Esophagus squamous epithelium (tissue), 5 donors: ENCODE results near the gene ANKRD65. TPM values are rescaled to one million over a fixed set of nuclear protein-coding genes. Genes with fewer than 3 reads are reported as not detected.
A peak's percentile ranks its signal among the peaks of the same experiment; 100 is the strongest.

ENCODE experiments used
- DNase-seq: peaks from one replicate; lab custom pipeline; 2025; lab: John Stamatoyannopoulos, UW
- H3K27ac ChIP-seq, 4 donors: fragments of 200-600 bp; sonication (generic); one replicate each; pipeline ENCODE4 v1.5.1; 2016 to 2019; ENCODE audit warnings: mild to moderate bottlenecking in 1 of 4
- H3K27me3 ChIP-seq, 4 donors: fragments of 200-600 bp; sonication (generic); 1 replicate in 3 of 4; 2 replicates in 1 of 4; pipeline versions ENCODE4 v1.5.1 to v1.6.0; 2017 to 2021; ENCODE audit warnings: antibody characterized with exemption in 1 of 4
- H3K36me3 ChIP-seq, 3 donors: fragments of 200-600 bp; sonication (generic); one replicate each; pipeline ENCODE4 v1.5.1; 2016 to 2019
- H3K4me1 ChIP-seq, 3 donors: fragments of 200-600 bp; sonication (generic); one replicate each; pipeline ENCODE4 v1.5.1; 2017 to 2019
- H3K4me3 ChIP-seq, 4 donors: fragments of 200-600 bp; sonication (generic); 1 replicate in 3 of 4; 2 replicates in 1 of 4; pipeline ENCODE4 v1.5.1; 2016 to 2019; ENCODE audit warnings: mild to moderate bottlenecking in 2 of 4, moderate library complexity in 1 of 4
- H3K9me3 ChIP-seq, 3 donors: fragments of 200-600 bp; sonication (generic); one replicate each; pipeline ENCODE4 v1.5.1; 2016 to 2019
- POLR2A ChIP-seq, 4 donors: fragments of 450-650 bp; IDR thresholded peaks; one replicate each; pipeline ENCODE4 v1.6.1; 2017; ENCODE audit warnings: antibody characterized with exemption in 4 of 4, mild to moderate bottlenecking in 4 of 4, moderate library complexity in 3 of 4
- WGBS, 2 donors: methylation state at CpG; one replicate each; pipeline ENCODE4 v1.1.5; 2018; 5-methylcytosine and 5-hydroxymethylcytosine counted together
- intact Hi-C: fragments of 100-400 bp; cut with DNase I; formaldehyde crosslinking; loops from one replicate; pipeline ENCODE4 v1.15.0; 2022
- total RNA-seq, 4 donors: library from RNA; depleted of rRNA; stranded (reverse); fragments of >200 nt; gene quantifications; one replicate each; pipeline ENCODE4 v1.1.0, GENCODE V29; 2016
- TF ChIP-seq, protein P1 (sequence below), 6 experiments: fragments of 450-650 bp in 4 of 6; fragments of 200-600 bp in 2 of 6; sonication (generic) in 2 of 6; IDR thresholded peaks; one replicate each; pipeline ENCODE4 v1.5.1; 2016 to 2019; ENCODE audit warnings: antibody characterized with exemption in 6 of 6, mild to moderate bottlenecking in 4 of 6, moderate library complexity in 4 of 6
- donor health status: DM: yes; HTN: yes; CAD: no.

Gene ANKRD65
- total RNA-seq, 4 donors from 2014 or later: 4.7 to 28.3 (median 14.4) TPM

DNA sequence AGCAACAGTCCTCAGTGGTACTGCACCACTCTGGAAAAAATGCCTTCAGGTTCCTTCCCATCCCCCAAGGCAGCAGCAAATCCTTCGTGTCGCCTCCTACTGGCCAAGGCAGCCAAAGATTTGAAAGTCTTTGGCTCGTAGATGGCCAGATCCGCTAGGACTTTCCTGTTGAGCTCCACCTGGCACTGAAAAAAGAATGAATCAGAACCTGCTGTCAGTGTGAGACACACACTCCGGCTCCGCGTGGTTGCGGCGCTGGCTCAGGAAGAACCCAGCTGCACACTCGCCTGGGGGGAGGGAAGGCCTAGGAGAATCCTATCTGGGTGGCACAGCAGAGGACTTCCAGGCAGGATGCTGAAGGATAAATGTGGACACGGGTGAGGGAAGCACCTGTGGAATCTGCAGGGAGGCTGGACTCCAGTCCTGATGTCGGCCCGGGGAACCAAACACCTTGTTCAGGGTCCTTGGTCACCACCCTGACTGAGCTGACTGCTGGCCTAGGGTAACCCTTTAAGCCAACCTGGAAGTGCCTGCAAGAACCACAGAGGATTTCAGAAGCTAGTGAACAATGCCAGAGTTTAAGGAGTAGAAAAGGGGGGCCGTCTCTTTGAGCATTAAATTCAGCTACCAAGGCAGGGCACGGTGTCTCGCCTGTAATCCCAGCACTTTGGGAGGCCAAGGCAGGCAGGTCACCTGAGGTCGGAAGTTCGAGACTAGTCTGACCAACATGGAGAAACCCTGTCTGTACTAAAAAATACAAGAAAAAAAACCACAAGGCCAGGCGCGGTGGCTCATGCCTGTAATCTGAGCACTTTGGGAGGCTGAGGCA, 18.8 kb downstream of the ANKRD65 start:
- H3K27me3 ChIP-seq: no peaks in the 10 kb centered on the region
- peaks cover 5 to 73% (median 27%) of the 10 kb centered on the region in 3 donors for H3K36me3 ChIP-seq
- WGBS, 2 donors: 51 to 56% methylated on average over 13 of the region's 20 CpGs
- DNase-seq: no peak
- TF ChIP-seq POLR2A (IDR thresholded peaks at IDR 0.05): no peak
- TF ChIP-seq, protein P1, sequence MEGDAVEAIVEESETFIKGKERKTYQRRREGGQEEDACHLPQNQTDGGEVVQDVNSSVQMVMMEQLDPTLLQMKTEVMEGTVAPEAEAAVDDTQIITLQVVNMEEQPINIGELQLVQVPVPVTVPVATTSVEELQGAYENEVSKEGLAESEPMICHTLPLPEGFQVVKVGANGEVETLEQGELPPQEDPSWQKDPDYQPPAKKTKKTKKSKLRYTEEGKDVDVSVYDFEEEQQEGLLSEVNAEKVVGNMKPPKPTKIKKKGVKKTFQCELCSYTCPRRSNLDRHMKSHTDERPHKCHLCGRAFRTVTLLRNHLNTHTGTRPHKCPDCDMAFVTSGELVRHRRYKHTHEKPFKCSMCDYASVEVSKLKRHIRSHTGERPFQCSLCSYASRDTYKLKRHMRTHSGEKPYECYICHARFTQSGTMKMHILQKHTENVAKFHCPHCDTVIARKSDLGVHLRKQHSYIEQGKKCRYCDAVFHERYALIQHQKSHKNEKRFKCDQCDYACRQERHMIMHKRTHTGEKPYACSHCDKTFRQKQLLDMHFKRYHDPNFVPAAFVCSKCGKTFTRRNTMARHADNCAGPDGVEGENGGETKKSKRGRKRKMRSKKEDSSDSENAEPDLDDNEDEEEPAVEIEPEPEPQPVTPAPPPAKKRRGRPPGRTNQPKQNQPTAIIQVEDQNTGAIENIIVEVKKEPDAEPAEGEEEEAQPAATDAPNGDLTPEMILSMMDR (IDR thresholded peaks at IDR 0.05): peak; percentile 18 to 75 (median 30)
- H3K9me3 ChIP-seq: no peaks in the 10 kb centered on the region
- H3K4me1 ChIP-seq: peaks cover 34 to 77% (median 35%) of the 10 kb centered on the region in 3 donors
- no peak overlapping the region for H3K4me3 ChIP-seq
- intact Hi-C loops: no loop called here
- H3K27ac ChIP-seq: peak overlapping the region in 2 of 4 donors; percentile 16 to 38

GRCh38 chr1:1401457-1402010, 19.5 kb downstream of the ANKRD65 start:
- TF ChIP-seq POLR2A (IDR thresholded peaks at IDR 0.05): no peak
- TF ChIP-seq, protein P1 (IDR thresholded peaks at IDR 0.05): no peak
- no peak for DNase-seq
- Histone ChIP-seq H3K27ac (no peak overlapping the region), H3K4me3 (no peak overlapping the region), H3K4me1 (peaks cover 33 to 83% (median 35%) of the 10 kb centered on the region in 3 donors), H3K36me3 (peaks cover 5 to 80% (median 32%) of the 10 kb centered on the region in 3 donors), H3K9me3 (no peaks in the 10 kb centered on the region), H3K27me3 (no peaks in the 10 kb centered on the region)
- 65 to 87% methylated on average over 5 to 6 of the region's 7 CpGs for WGBS, 2 donors
- intact Hi-C loops: no loop called here

DNA sequence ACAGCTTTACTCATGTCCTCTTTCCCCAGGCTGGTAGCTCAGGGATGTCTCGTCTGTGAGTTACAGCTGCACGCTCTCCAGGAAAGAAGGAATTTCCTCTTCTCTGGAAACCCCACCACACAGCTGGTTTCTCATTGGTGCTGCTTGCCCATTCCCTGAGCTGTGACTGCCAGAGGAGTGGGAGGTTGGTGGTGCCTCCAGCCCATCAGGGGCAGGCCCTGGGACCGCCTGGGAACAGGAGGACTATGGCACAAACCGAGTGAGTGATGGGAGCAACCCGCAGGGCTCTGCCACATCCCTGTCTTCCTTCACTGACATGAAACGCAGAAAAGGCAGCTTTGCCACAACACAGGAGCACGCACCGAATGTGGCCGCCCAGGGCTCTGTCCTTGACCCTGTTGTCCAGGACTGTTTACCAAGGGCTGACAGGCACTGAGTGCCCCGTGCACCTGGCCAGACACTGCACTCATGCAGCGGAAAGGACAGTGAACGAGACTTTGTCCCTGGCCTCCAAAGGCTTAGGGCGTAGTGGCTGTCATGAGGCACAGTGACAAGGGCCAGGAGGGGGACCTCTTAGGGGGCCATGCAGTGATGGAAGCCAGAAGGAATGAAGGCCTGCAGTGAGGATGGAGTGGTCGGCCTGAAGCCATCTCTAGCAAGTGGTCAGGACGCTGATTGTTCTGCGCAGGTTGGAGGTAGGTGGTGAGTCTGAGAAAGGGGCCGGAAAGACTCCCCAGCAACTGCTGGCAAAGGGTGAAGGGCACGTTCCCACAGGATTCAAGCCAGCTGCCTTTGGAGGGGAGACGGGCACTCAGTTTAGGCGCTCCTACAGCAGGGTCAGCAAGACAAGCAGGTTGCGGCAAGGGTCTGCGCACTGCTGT, 20.3 kb downstream of the ANKRD65 start:
- WGBS, 2 donors: 78 to 79% methylated on average over 9 to 14 of the region's 22 CpGs
- Histone ChIP-seq H3K4me1 (peaks cover 26 to 81% (median 29%) of the 10 kb centered on the region in 3 donors), H3K36me3 (peaks cover 5 to 80% (median 32%) of the 10 kb centered on the region in 3 donors), H3K4me3 (peak overlapping the region; percentile 91 to 99 (median 97)), H3K27me3 (no peaks in the 10 kb centered on the region), H3K9me3 (no peaks in the 10 kb centered on the region), H3K27ac (peak overlapping the region in 3 of 4 donors; percentile 88 to 94 (median 91))
- no peak for TF ChIP-seq POLR2A (IDR thresholded peaks at IDR 0.05)
- TF ChIP-seq, protein P1 (IDR thresholded peaks at IDR 0.05): no peak
- intact Hi-C loops: no loop called here
- DNase-seq: no peak

GRCh38 chr1:1399872-1400575, 21.1 kb downstream of the ANKRD65 start:
- H3K4me1 ChIP-seq: peaks cover 22 to 73% (median 23%) of the 10 kb centered on the region in 3 donors
- intact Hi-C loops: no loop called here
- no peak for TF ChIP-seq POLR2A (IDR thresholded peaks at IDR 0.05)
- TF ChIP-seq, protein P1 (IDR thresholded peaks at IDR 0.05): no peak
- no peaks in the 10 kb centered on the region for H3K27me3 ChIP-seq
- H3K36me3 ChIP-seq: peaks cover 0 to 80% (median 33%) of the 10 kb centered on the region in 3 donors
- peak overlapping the region; percentile 88 to 94 (median 92) for H3K27ac ChIP-seq
- WGBS, 2 donors: 4 to 7% methylated on average over 12 to 19 of the region's 34 CpGs
- no peaks in the 10 kb centered on the region for H3K9me3 ChIP-seq
- H3K4me3 ChIP-seq: peak overlapping the region; percentile 91 to 99 (median 97)
- DNase-seq: no peak
